HG03520 (cell line): ENCODE data around the gene ITPR1.

Experiments
- ATAC-seq: cut with Tn5 transposase; IDR thresholded peaks from one replicate; pipeline ENCODE4 v1.9.1; 2021; ENCODE audit warnings: mild to moderate bottlenecking, moderate library complexity; ENCODE audit not compliant: unreplicated experiment

ITPR1 gene

GRCh38 chr3:4819746-4820145, 326.6 kb downstream of the ITPR1 start:
- no peak for ATAC-seq

- ATAC-seq = no peak
Measured at GRCh38 chr3:4820296-4821121, 327.4 kb downstream of the ITPR1 start.

- no peak for ATAC-seq
Measured at GRCh38 chr3:4821338-4821737, 328.2 kb downstream of the ITPR1 start.

GRCh38 chr3:4821975-4822374, 328.8 kb downstream of the ITPR1 start:
- ATAC-seq = no peak

- ATAC-seq = no peak
Measured at GRCh38 chr3:4822568-4822967, 329.4 kb downstream of the ITPR1 start.

GRCh38 chr3:4823385-4823784, 330.2 kb downstream of the ITPR1 start:
- no peak for ATAC-seq

- ATAC-seq = no peak
Measured at GRCh38 chr3:4823986-4824925, 331.1 kb downstream of the ITPR1 start.

GRCh38 chr3:4824926-4825325, 331.8 kb downstream of the ITPR1 start:
- ATAC-seq = no peak

GRCh38 chr3:4825436-4826236, 332.5 kb downstream of the ITPR1 start:
- no peak for ATAC-seq

GRCh38 chr3:4826237-4827100, 333.3 kb downstream of the ITPR1 start:
- no peak for ATAC-seq

GRCh38 chr3:4827767-4828166, 334.6 kb downstream of the ITPR1 start:
- no peak for ATAC-seq

- no peak for ATAC-seq
Measured at GRCh38 chr3:4828279-4829030, 335.3 kb downstream of the ITPR1 start.

GRCh38 chr3:4829031-4829394, 335.9 kb downstream of the ITPR1 start:
- ATAC-seq = no peak

GRCh38 chr3:4830586-4830914, 337.4 kb downstream of the ITPR1 start:
- ATAC-seq = no peak

- ATAC-seq = peak; percentile 12
Measured at GRCh38 chr3:4831580-4831950, 338.4 kb downstream of the ITPR1 start.

- no peak for ATAC-seq
Measured at GRCh38 chr3:4833471-4833870, 340.3 kb downstream of the ITPR1 start.

GRCh38 chr3:4834403-4834866, 341.3 kb downstream of the ITPR1 start:
- peak; percentile 62 for ATAC-seq

- ATAC-seq = no peak
Measured at GRCh38 chr3:4835616-4836043, 342.5 kb downstream of the ITPR1 start.

GRCh38 chr3:4836516-4836915, 343.4 kb downstream of the ITPR1 start:
- no peak for ATAC-seq
